ENCODE measurements around the gene CNTNAP2.
A peak's percentile ranks its signal among the peaks of the same experiment; 100 is the strongest.

Gene CNTNAP2

DNA sequence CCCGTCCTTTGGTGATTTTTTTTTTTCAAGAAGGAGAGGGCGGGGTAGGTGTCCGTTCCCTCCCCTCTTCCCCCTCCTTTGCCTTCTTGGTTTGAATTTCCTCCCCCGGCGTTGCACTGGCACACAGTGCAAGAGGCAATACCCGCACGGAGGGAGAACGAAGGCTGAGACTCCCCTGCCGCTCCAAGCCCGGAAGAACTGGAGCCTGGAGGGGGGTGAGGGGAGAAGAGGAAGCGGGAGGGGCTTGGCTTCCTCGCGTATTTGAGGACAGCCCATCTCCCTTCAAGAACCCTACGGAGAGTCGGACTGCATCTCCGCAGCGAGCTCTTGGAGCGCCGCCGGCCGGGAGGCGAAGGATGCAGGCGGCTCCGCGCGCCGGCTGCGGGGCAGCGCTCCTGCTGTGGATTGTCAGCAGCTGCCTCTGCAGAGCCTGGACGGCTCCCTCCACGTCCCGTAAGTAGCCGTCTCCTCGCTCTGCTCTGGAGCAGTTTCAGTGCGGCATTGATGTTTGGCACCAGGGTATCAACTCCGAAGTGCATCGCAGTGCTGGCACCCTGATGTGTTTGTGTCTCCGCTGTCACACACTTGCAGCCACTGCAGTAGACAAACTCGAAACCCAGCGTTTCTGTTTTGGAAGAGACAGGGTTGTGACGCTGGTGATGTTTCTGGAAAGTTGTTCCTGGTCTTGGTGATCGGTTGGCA is at the start of gene CNTNAP2:
CNTNAP2 (plus strand) TSS at position 281 of the 702 bp plus-strand sequence; CDS start at position 357, 76 bp downstream.
- H3K27ac ChIP-seq = no peak within 1 kb of the TSS
- TF ChIP-seq, protein P1, sequence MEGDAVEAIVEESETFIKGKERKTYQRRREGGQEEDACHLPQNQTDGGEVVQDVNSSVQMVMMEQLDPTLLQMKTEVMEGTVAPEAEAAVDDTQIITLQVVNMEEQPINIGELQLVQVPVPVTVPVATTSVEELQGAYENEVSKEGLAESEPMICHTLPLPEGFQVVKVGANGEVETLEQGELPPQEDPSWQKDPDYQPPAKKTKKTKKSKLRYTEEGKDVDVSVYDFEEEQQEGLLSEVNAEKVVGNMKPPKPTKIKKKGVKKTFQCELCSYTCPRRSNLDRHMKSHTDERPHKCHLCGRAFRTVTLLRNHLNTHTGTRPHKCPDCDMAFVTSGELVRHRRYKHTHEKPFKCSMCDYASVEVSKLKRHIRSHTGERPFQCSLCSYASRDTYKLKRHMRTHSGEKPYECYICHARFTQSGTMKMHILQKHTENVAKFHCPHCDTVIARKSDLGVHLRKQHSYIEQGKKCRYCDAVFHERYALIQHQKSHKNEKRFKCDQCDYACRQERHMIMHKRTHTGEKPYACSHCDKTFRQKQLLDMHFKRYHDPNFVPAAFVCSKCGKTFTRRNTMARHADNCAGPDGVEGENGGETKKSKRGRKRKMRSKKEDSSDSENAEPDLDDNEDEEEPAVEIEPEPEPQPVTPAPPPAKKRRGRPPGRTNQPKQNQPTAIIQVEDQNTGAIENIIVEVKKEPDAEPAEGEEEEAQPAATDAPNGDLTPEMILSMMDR (conservative IDR thresholded peaks at IDR 0.05) = no peak

GRCh38 chr7:146067880-146068279 is 48.7 kb upstream of the CNTNAP2 start:
- TF ChIP-seq, protein P1 (conservative IDR thresholded peaks at IDR 0.05) = no peak
- H3K27ac ChIP-seq = no peak overlapping the region

- TF ChIP-seq, protein P1 (conservative IDR thresholded peaks at IDR 0.05) = no peak
- H3K27ac ChIP-seq = no peak overlapping the region
Observed at GRCh38 chr7:146074195-146074765, 42.3 kb upstream of the CNTNAP2 start.

DNA sequence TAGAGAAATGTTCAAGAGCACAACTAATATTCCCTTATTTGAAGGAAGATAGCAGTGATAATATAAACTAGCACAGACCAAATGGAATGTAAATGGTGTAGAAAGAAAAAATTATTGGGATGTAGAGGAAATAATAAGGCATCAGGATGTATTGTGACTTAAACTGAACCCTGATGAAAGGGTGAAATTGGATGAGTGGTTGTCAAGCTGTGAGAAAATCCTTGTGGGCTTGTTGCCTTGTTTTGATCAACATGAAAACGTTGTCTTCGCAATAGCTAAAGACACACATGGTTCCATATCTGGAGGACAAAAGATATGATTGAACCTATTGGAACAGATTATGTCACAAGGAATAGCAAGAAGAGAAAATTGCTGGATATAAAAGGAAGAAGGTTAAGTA is 40.3 kb upstream of the CNTNAP2 start:
- no peak overlapping the region for H3K27ac ChIP-seq
- TF ChIP-seq, protein P1 (conservative IDR thresholded peaks at IDR 0.05) = no peak

GRCh38 chr7:146084086-146084485 is 32.5 kb upstream of the CNTNAP2 start:
- no peak overlapping the region for H3K27ac ChIP-seq
- TF ChIP-seq, protein P1 (conservative IDR thresholded peaks at IDR 0.05) = no peak

DNA sequence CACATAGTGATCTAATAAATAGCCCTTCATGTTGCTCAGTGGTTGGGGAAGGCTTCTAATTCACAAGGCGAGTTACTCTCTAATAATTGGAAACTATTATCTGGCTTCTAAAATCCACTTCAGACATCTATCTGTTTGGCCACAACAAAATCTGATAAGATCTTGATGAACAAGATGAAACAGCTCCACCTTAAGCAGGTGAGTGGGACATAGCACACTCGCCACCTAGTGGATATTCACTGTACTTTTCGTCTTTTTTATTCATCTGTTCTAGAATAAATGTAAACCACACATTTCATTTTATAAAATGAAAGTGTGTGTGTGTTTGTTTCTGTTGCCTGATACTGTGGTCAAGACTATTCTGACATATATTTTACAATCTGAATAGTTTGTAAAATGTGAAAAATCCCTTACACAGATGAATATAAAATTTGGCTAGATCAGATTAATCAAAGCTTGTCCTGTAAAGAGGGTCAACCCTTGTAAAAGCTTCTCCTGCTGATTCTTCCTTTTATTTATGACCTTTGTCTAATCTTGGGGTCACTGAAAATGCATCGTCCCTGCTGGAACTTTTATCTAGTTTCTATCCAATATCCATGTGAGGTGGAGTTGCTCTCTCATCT is 26.5 kb upstream of the CNTNAP2 start:
- TF ChIP-seq, protein P1 (conservative IDR thresholded peaks at IDR 0.05) = peak; percentile 94
- H3K27ac ChIP-seq = no peak overlapping the region

- no peak overlapping the region for H3K27ac ChIP-seq
- TF ChIP-seq, protein P1 (conservative IDR thresholded peaks at IDR 0.05) = no peak
Observed at GRCh38 chr7:146094356-146094755, 22.2 kb upstream of the CNTNAP2 start.

Measured in VCaP (cell line).